IMR-90 (cell line): Measurements from ENCODE around the gene XPR1. TPM values are rescaled to one million over a fixed set of nuclear protein-coding genes. Genes with fewer than 3 reads are reported as not detected.

Experiments used
- ATAC-seq: fragments of 200-7000 bp; cut with Tn5 transposase; 2 replicates; pipeline ENCODE4 v1.9.1; 2020; ENCODE audit warnings: low read depth, mild to moderate bottlenecking, moderate library complexity
- BruUV-seq: library from RNA; stranded (reverse); fragments of 400-500 nt; replicated peaks from 2 replicates; lab custom pipeline; 2021; lab: Mats Ljungman, UMichigan
- CTCF ChIA-PET: fragments of 300-600 bp; formaldehyde crosslinking; extraction: SDS; loops from one replicate; lab custom pipeline; 2021; ENCODE audit warnings: antibody characterized with exemption; lab: Yijun Ruan, JAX
- POLR2A ChIA-PET: fragments of 300-600 bp; sonication (Branson Sonifier 250); formaldehyde crosslinking; loops from one replicate; lab custom pipeline; 2022; ENCODE audit warnings: antibody characterized with exemption; ENCODE audit not compliant: unreplicated experiment; lab: Charles Lee
- DNase-seq: peaks from one replicate; pipeline ENCODE4 v3.0.0; 2013
- H2AFZ ChIP-seq: replicated peaks from 2 replicates; pipeline ENCODE3; 2013; ENCODE audit warnings: low read length, mild to moderate bottlenecking; ENCODE audit not compliant: poor library complexity
- H2AK5ac ChIP-seq: 2 replicates; pipeline ENCODE4 v1.6.1; 2013; ENCODE audit warnings: low read depth, low read length, inconsistent platforms
- H2AK9ac ChIP-seq: replicated peaks from 2 replicates; pipeline ENCODE3; 2013; ENCODE audit warnings: mild to moderate bottlenecking, low read depth, low read length, moderate library complexity; ENCODE audit not compliant: poor library complexity
- H2BK120ac ChIP-seq: 2 replicates; pipeline ENCODE4 v1.6.1; 2013; ENCODE audit warnings: low read depth, low read length, inconsistent platforms
- H2BK15ac ChIP-seq: 3 replicates; pipeline ENCODE4 v1.6.1; 2013; ENCODE audit warnings: low read depth, low read length, inconsistent platforms
- H2BK20ac ChIP-seq: 2 replicates; pipeline ENCODE4 v1.6.1; 2013; ENCODE audit warnings: low read depth, mild to moderate bottlenecking, inconsistent platforms, low read length, moderate library complexity
- H2BK5ac ChIP-seq: 2 replicates; pipeline ENCODE4 v1.6.1; 2013; ENCODE audit warnings: mild to moderate bottlenecking, low read depth, low read length, inconsistent platforms; ENCODE audit not compliant: poor library complexity, severe bottlenecking
- H3K14ac ChIP-seq: replicated peaks from 2 replicates; pipeline ENCODE4 v1.6.1; 2013; ENCODE audit warnings: low read depth, low read length, inconsistent platforms
- H3K18ac ChIP-seq: 2 replicates; pipeline ENCODE4 v1.6.1; 2013; ENCODE audit warnings: low read depth, low read length, control low read depth
- H3K23ac ChIP-seq: 2 replicates; pipeline ENCODE4 v1.6.1; 2013; ENCODE audit warnings: low read depth, low read length, inconsistent platforms
- H3K27ac ChIP-seq: 2 replicates; pipeline ENCODE4 v1.5.1; 2013; ENCODE audit warnings: mild to moderate bottlenecking, control low read depth, low read length; ENCODE audit not compliant: insufficient read depth
- H3K27me3 ChIP-seq: 2 replicates; pipeline ENCODE4 v1.6.1; 2013; ENCODE audit warnings: low read length; ENCODE audit not compliant: control insufficient read depth, insufficient read depth
- H3K36me3 ChIP-seq: 2 replicates; pipeline ENCODE4 v1.6.1; 2013; ENCODE audit warnings: low read length, mixed read lengths; ENCODE audit not compliant: control insufficient read depth, insufficient read depth
- H3K4ac ChIP-seq: 2 replicates; pipeline ENCODE4 v1.6.1; 2013; ENCODE audit warnings: low read depth, low read length, inconsistent platforms
- H3K4me1 ChIP-seq: 2 replicates; pipeline ENCODE4 v1.6.1; 2013; ENCODE audit warnings: low read length, mixed read lengths; ENCODE audit not compliant: control insufficient read depth, insufficient read depth
- H3K4me2 ChIP-seq: 2 replicates; pipeline ENCODE4 v1.6.1; 2013; ENCODE audit warnings: low read depth, mild to moderate bottlenecking, control low read depth, low read length, moderate library complexity
- H3K4me3 ChIP-seq: 2 replicates; pipeline ENCODE4 v1.5.1; 2013; ENCODE audit warnings: low read depth, mild to moderate bottlenecking, control low read depth, low read length, moderate library complexity; ENCODE audit not compliant: insufficient read depth
- H3K56ac ChIP-seq: 2 replicates; pipeline ENCODE4 v1.6.1; 2013; ENCODE audit warnings: low read length, inconsistent platforms; ENCODE audit not compliant: insufficient read depth; ENCODE audit errors: extremely low read depth
- H3K79me1 ChIP-seq, 2 experiments: 2 replicates each; pipeline ENCODE4 v1.6.1; 2013; ENCODE audit warnings: low read length in 2 of 2, inconsistent platforms in 1 of 2, low read depth in 1 of 2
- H3K9ac ChIP-seq: 2 replicates; pipeline ENCODE4 v1.6.1; 2013; ENCODE audit warnings: low read depth, low read length, control low read depth
- H3K9me1 ChIP-seq: 2 replicates; pipeline ENCODE4 v1.6.1; 2013; ENCODE audit warnings: low read length, inconsistent platforms; ENCODE audit not compliant: insufficient read depth
- H3K9me3 ChIP-seq: 2 replicates; pipeline ENCODE4 v1.6.1; 2013; ENCODE audit warnings: low read length; ENCODE audit not compliant: control insufficient read depth, insufficient read depth
- H4K20me1 ChIP-seq: 2 replicates; pipeline ENCODE4 v1.6.1; 2013; ENCODE audit warnings: low read length, inconsistent platforms; ENCODE audit not compliant: insufficient read depth
- H4K5ac ChIP-seq: 2 replicates; pipeline ENCODE4 v1.6.1; 2013; ENCODE audit warnings: mild to moderate bottlenecking, low read depth, low read length, control low read depth
- H4K8ac ChIP-seq, 2 experiments: 2 replicates each; pipeline ENCODE4 v1.6.1; 2013; ENCODE audit warnings: low read depth in 2 of 2, low read length in 2 of 2, control low read depth in 1 of 2, inconsistent platforms in 1 of 2
- H4K91ac ChIP-seq: 2 replicates; pipeline ENCODE4 v1.6.1; 2013; ENCODE audit warnings: low read depth, low read length, inconsistent platforms; ENCODE audit not compliant: insufficient read depth
- CHD1 ChIP-seq: IDR thresholded peaks from 2 replicates; pipeline ENCODE4 v1.6.1; 2012; ENCODE audit warnings: low read depth, low read length, improper control_type of control experiment
- FOS ChIP-seq: fragments of 150-350 bp; IDR thresholded peaks from 2 replicates; pipeline ENCODE4 v1.6.1; 2016; ENCODE audit warnings: low read depth, low read length
- POLR2A ChIP-seq: IDR thresholded peaks from 2 replicates; pipeline ENCODE4 v1.6.1; 2012; ENCODE audit warnings: mild to moderate bottlenecking, low read depth, low read length
- RAD21 ChIP-seq: IDR thresholded peaks from 2 replicates; pipeline ENCODE4 v1.6.1; 2012; ENCODE audit warnings: low read length, improper control_type of control experiment
- RCOR1 ChIP-seq: IDR thresholded peaks from 2 replicates; pipeline ENCODE4 v1.6.1; 2012; ENCODE audit warnings: mild to moderate bottlenecking, low read length, improper control_type of control experiment; ENCODE audit not compliant: insufficient replicate concordance
- WGBS, 2 experiments: methylation state at CpG; one replicate each; pipeline versions ENCODE4 v1.1.5 to v1.1.7; 2013; ENCODE audit warnings: missing lambda C conversion rate in 2 of 2; ENCODE audit not compliant: insufficient read length in 1 of 2; ENCODE audit errors: extremely low coverage in 2 of 2; 5-methylcytosine and 5-hydroxymethylcytosine counted together
- dilution Hi-C: fragments of 300-500 bp; cut with HindIII; formaldehyde crosslinking; loops from one replicate; pipeline ENCODE4 v1.14.3; 2018; ENCODE audit warnings: low sequenced_read_pairs; ENCODE audit not compliant: unreplicated experiment
- in situ Hi-C: fragments of 300-500 bp; cut with MboI; formaldehyde crosslinking; loops from 3 replicates; pipeline ENCODE4 v1.14.3; 2019; ENCODE audit warnings: low sequenced_read_pairs, inconsistent platforms, mixed read lengths
- intact Hi-C: fragments of 100-400 bp; cut with micrococcal nuclease; formaldehyde crosslinking; loops from 2 replicates; pipeline ENCODE4 v1.10.0; 2022
- polyA plus RNA-seq, 3 experiments: library from polyadenylated mRNA; depleted of rRNA; stranded (reverse); fragments of >200 nt; gene quantifications; 2 replicates each; pipeline ENCODE4 v1.2.3, GENCODE V29; 2012; ENCODE audit warnings: low replicate concordance in 1 of 3
- total RNA-seq: library from RNA; depleted of rRNA; stranded (reverse); fragments of >200 nt; gene quantifications from 2 replicates; pipeline ENCODE4 v1.2.3, GENCODE V29; 2012

Gene XPR1
- total and polyA plus RNA-seq, 2 of the 4 experiments (the other 2 are of a cell fraction), result 11.8 to 25.1 TPM

GRCh38 chr1:180754453-180754852, 122.6 kb downstream of the XPR1 start:
- intact Hi-C loops, result no loop called here
- in situ Hi-C loops, result no loop called here
- Histone ChIP-seq H3K9ac (no peak overlapping the region), H3K14ac (no peak overlapping the region), H4K20me1 (no peaks in the 10 kb centered on the region), H4K5ac (no peak overlapping the region), H3K9me3 (no peaks in the 10 kb centered on the region), H2AK5ac (no peak overlapping the region), H3K4me3 (no peak overlapping the region), H3K4ac (no peak overlapping the region), H2BK5ac (no peak overlapping the region), H3K79me1 (peaks cover 5 to 6% of the 10 kb centered on the region in 2 experiments), H3K4me2 (no peak overlapping the region), H2BK120ac (no peak overlapping the region), H3K36me3 (no peaks in the 10 kb centered on the region), H2AFZ (no peak overlapping the region), H2BK15ac (no peak overlapping the region), H3K27me3 (no peaks in the 10 kb centered on the region), H3K56ac (no peak overlapping the region), H3K9me1 (no peaks in the 10 kb centered on the region), H4K91ac (no peak overlapping the region), H3K18ac (no peak overlapping the region), H3K4me1 (no peaks in the 10 kb centered on the region), H2AK9ac (no peak overlapping the region), H3K27ac (no peak overlapping the region), H3K23ac (no peak overlapping the region), H4K8ac (no peak overlapping the region), H2BK20ac (no peak overlapping the region)
- POLR2A ChIA-PET, result no interaction called here
- no peak for TF ChIP-seq CHD1
- TF ChIP-seq RCOR1, result no peak
- no peak for TF ChIP-seq POLR2A
- TF ChIP-seq RAD21, result no peak
- no peak for TF ChIP-seq FOS
- CTCF ChIA-PET, result no interaction called here
- no CpG with 5 or more reads among the region's 7 CpGs for WGBS, 2 experiments
- BruUV-seq, result no TSS peak
- dilution Hi-C loops, result no loop called here
- DNase-seq, result no peak
- ATAC-seq, result no peak
